HG02938 (cell line): ENCODE data around the gene LETMD1.

Experiments used
- ATAC-seq: cut with Tn5 transposase; IDR thresholded peaks from one replicate; pipeline ENCODE4 v1.9.1; 2021; ENCODE audit warnings: mild to moderate bottlenecking, moderate library complexity; ENCODE audit not compliant: unreplicated experiment

The LETMD1 gene

DNA sequence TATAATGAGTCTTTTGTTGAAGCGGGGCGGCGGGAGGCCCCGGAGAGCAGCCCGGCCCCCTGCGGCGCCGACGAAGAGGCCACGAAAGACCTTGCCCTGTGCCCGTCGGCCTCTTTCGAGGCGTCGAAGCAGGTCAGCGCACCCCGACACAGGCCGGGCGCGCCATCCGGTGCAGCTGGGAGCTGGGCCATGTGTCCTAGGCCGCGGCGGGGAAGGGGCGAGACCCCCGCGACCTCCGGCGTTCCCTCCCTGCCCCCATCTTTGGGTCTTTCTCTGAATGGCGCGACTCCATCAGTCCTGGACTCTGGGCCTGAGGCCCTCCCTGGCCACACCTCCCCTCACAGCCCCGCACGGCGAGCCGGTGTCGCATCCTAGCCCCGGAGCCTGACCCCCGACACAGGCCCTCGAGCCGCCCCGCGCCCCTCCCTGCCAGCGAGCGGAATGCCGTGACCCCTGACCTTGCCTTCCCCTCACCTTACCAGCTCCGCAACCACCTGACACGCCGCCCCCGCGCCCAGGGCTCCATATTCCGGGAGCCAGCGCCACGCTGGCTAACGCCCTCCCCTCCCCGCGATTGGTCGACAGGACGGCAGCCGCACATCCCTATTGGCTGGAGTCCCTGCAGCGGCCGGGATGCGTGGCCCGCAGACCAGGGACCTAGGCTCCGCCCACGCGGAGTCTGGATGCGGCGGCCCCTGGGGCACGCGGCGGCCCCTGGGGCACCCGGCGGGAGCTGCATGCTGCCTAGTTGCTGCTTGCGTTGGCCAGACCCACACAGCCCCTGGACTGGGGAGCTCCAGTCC is 22.1 kb upstream of the LETMD1 start, which contains the start of gene SLC11A2:
Gene SLC11A2 (minus strand): TSS at position 549 of the 803 bp plus-strand sequence. CDS start 15,656 bp downstream, outside the sequence.
- ATAC-seq: peak; percentile 89

DNA sequence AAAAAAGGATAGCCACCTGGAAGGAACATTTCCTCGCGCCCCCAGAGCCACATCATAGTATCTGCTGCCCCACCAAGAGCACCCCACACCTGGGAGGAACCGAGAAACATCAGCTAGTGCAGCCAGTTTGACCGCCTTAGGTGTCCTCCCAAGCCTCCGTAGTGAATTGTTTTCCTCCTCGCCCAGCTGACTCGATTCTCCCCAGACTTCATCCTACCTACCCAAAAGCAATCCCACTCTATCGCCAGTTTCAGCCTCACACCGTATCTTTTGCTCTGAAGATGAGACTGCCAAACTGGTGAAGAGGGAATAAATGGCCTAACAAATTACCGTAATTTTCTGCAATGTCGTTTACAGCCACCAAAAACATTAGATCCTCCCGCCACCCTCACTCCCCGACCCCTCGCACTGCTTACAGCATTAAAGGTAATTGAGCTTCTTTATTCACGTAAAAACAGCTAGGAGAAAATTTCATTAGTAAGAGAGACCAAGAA is 20.7 kb upstream of the LETMD1 start:
- no peak for ATAC-seq

DNA sequence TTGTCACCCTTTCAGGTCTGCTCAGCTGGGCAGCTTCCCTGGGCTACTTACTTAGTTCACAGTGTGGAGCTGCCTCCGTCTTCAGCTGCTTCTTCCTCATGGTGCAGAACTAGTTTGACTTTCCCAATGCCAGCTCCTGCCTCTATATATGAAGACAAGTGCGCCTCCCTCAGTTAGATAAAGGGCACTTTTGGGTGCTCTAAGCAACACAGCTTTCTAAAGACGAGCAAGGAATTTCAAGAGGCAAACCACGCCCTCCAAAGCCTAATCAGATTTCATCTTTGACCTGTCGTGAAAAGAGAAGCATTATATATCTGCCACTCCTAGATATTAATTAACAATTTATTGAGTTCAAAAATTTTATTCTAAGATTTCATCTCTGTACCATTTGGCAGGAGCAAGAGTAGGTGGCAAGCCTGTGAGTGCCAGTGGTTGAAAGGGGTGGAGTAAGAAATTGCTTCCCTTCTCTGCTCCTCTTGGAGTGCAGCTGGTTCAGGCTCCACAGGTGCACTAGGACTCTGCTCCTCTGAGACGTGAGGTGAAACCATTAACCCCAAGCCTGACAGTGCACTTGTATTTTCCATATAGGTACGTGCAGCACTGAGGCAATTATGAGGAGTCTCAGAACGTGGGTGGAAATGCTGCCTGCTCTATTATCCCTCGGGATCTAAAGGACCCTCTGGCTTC is 19.9 kb upstream of the LETMD1 start:
- no peak for ATAC-seq

DNA sequence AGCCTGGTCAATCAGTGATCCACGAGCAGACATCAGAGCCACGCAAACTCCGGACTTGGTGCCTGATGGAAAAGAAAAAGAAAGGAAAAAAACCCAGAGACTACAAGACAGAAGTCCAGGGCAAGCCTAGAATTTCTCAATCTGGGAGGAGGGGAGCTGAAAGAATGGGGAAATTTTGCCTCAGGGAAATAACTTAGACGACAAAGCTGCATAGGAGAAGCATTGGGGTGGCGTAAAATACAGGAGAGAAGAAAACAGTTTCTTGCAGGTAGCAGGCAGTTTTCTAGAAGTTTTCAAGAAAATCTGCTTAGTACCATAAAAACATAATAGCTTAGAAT is 19.3 kb upstream of the LETMD1 start:
- no peak for ATAC-seq

DNA sequence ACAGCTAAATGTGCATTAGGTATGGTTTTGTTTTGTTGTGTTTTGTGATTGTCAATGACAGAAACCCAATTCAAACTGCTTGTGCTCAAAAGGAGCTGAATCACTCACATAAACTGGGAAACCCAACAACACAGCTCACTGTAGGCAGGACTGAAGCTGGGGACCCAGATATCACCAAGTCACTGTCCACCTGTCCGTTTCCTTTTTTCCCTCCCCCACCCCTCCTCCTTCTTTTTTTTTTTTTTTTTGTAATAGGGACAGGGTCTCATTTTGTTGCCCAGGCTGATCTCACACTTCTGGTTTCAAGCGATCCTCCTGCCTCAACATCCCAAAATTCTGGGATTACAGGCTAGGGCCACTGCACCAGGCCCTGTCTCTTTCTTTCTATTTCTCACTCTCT is 15.1 kb upstream of the LETMD1 start:
- ATAC-seq: no peak

DNA sequence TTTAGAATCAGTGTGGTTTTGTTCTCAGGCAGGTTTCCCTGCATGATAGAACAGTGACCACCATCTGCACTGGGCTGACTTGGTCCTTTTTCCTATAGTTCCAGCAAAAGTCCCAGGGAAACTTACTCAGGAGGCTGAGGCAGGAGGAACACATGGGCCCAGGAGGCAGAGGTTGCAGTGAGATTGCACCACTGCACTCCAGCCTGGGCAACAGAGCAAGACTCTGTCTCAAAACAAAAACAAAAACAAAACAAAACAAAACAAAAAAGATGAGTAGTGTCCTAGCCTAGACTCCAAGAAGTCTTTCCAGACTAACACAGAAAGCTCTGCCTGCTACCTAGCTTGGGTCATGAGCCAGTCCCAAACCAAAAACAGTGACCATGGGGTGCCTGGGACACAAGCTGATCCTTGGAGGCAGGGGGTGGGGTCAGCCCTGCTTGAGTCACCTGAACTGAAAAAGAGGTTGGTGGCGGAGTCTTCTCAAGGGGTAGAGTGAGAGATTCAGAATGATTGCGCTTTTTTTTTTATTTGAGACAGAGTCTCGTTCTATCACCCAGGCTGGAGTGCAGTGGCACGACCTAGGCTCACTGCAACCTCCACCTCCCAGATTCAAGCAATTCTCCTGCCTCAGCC is 14.6 kb upstream of the LETMD1 start:
- ATAC-seq: no peak

DNA sequence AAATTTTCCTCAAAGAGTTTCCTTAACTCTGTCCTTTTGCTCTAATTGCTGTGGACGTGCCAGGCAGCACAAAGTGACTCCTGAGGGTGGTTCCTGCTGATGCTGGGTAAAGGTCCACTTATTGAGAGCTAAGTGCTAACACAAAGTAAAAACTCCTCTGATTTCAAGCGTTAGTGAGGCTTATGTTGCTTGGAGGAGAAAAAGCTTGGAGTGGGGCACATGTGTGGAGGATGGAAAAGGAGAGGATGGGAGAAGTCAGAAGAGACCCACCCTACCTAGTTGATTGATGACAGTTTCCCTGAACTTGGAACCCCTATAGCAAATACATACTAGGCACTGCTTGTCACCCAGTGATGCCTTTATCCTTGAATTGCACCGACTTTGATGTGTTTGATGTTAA is 11.8 kb upstream of the LETMD1 start:
- ATAC-seq: no peak

DNA sequence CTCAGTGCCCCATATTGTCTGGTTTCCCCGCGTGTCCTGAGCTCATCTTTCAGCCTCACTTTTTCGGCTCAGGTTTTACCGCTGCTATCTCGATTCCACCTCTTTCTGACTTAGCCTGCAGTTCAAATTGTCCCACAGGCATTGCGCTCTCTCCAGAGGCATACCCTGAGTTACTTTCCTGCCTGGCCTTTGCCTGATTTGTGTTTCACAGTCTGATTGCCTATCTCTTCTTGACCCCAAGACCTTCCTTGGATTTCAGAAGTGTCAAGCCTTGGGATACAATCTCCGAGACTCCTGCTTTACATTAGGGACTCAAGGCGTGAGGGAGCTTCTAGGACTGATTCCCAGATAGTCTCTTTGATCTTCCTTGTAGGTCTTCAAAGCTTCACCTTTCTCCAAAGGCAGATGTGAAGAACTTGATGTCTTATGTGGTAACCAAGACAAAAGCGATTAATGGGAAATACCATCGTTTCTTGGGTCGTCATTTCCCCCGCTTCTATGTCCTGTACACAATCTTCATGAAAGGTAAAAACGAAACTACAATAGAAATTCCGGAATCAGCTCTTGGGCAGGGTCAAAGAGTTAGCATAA is 629 bp downstream of the LETMD1 start:
- ATAC-seq: no peak

DNA sequence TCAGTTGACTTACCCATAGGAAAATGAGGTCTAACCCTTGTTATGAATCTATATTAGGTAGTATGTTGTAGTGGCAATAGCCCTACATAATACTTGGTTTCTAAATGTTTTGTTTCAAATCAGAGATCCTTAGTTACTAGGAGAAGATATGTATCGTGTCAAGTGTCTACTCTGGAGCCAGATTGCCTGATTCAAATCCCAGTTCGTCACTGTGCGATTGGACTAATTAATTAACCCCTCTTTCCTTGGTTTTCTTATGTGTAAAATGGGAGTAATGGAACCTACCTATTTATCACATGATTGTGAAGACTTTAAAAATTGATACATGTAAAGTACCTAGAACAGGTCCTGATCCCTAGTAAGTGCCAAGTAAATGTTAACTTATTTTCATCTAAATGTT is 1.4 kb downstream of the LETMD1 start:
- ATAC-seq: no peak

DNA sequence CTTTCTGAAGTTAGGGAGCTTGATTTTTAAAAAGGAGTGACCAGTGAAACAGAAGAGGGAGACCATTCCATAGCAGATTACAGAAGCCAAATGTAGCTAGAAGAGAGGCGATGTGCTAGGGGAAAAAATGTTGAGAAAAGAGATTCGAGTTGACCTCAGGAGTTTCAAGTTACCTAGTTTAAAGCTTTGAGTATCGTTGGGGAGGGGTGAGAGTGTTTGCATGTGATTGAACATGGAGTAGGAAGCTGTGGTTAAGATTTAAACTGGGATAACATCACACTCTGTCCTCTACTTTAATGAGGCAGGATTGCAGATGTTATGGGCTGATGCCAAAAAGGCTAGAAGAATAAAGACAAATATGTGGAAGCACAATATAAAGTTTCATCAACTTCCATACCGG is 3.7 kb downstream of the LETMD1 start:
- ATAC-seq: no peak

DNA sequence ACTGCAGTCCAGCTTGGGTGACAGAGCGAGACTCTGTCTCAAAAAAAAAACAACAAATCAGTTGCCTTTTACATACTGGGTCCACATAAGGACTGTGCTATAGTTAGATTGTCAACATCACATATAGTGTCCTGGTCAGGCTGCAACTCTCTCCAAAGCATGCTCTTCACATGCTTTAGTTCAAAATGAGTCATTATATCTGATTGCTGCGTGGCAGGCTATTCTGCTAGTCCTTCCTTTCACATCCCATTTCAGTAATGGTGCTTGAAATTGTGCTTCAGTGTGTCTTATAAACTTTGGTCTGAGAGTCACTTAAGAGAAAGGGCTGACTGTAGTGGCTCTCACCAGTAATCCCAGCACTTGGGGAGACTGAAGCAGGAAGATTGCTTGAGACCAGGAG is 6.9 kb downstream of the LETMD1 start:
- no peak for ATAC-seq

DNA sequence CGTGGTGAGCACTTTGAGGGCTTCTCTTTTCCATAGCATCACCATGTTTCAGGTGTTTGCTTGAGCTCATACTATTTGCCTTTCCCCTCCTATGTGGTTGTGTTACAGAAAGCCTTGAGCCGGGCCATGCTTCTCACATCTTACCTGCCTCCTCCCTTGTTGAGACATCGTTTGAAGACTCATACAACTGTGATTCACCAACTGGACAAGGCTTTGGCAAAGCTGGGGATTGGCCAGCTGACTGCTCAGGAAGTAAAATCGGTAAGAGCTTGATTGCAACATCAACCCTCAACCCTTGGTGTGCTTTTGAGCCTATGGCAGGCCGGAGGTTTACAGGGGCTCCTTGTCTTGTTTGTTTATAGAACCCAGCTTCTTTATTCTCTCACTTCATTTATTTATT is 8.1 kb downstream of the LETMD1 start:
- no peak for ATAC-seq

DNA sequence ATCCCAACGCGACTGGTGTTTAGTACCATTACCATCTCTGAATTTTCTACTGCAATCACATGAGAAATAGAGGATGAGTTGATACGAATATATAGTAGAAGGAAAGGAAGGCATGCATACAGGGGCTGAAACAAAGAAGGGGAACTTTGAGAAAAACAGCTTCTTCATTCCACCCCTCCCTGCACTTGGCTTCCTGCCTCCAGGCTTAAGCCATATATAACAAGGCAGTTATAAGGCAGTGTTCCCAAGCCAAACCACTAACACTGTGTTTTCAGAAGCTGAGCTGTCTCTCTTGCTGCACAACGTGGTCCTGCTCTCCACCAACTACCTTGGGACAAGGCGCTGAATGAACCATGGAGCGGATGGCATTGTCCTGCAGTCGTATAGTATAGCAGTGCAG is 11.0 kb downstream of the LETMD1 start:
- ATAC-seq: no peak

DNA sequence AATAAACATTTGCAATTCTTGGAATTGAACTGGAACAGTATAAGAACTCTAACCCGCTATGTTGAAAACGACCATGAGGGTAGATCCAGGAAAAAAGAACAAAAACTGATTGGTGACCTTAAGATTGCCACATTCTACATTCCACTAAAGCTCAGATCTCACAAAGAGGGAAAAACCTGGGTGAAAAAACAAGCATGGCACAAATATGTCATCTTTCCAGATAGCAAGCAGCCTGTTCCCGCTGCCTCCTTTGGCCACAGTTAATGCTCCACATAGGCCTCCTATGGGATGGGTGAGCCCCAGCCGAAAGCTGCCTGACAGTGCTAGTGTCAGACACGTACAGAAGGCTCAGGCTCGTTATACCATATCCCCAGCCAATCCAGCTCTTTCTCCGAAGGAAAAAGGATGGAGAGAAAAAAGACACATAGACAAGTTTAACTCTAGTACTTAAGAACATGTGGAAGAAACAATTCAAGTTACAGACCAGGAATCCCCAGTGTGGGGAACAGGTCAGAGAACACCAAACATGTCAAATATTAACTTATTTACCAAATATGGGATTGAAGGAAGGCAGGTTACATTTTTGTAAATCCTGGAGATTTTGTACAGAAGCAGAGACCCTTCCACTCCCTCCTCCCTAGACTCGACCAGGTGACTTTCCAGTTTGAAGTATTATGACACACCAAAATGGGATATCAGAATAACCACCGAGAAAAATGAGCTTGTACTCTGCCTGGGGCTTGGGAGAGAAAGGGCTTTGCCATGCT is 14.7 kb downstream of the LETMD1 start:
- ATAC-seq: no peak

DNA sequence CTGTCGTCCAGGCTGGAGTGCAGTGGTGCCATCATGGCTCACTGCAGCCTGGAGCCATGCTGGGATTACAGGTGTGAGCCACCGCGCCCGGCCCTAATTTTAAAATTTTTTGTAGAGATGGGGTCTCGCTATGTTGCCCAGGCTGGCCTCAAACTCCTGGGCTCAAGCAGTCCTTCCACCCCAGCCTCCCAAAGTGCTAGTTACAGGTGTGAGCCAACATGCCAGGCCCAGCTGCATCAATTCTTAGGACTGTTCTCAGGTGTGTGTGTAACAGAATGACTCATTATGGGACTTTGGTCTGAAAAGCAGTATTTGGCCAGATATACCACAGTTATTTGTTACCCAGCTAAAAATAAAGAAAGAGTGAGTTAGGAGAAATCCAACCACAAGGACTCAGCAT is 17.4 kb downstream of the LETMD1 start:
- ATAC-seq: no peak

DNA sequence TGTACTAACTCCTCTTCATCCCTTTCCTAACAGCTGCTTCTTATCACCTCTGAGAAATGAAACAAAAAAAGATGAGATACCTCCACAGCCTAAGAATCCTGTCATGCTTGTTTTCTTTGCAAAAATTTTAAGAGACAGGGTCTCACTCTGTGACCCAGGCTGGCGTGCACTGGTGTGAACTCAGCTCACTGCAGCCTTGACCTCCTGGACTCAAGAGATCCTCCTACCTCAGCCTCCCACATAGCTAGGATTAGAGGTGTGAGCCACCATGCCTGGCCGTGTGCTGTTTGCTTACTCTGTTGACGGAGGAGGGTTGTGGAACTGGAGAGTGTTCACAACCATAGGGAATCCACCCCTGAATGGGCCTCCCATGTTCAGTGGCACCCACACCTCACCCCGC is 19.1 kb downstream of the LETMD1 start:
- no peak for ATAC-seq

DNA sequence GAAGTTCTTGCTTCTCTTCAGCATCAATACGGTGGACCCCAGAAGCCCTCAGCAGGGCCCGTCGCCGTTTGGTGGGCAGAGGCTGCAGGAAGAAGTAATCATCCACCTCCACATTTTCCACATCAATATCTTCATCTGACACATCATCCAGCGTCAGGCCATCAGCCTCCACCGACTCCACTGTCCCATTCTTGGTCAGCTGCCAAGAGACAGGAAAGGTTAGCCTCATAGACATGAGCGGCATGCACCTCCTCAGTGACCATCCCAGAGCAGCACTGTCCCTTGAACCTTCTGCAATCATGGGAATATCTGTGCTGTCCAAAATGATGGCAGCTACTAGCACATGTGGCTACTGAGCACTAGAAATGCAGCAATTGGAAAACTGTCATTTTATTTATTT is 19.6 kb downstream of the LETMD1 start:
- ATAC-seq: no peak

DNA sequence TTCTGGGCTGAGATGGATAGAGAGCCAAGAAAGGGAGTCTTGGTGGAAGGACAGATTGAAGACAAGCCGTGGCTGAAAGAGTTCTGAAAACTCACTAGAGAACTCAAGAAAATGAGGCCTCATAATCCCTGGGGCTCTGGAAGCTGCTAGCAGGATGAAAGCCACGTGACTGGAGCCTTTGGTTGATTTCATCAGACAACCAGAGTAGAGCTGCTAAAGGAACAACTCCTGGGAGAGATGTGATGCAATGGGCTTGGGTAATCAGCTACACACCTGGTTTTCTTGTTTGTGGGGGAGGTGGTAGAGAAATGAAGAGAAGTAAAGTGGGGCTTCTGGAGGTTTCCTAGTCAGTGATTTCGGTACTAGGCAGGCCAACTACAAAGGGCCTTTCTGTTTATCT is 21.9 kb downstream of the LETMD1 start:
- ATAC-seq: no peak

DNA sequence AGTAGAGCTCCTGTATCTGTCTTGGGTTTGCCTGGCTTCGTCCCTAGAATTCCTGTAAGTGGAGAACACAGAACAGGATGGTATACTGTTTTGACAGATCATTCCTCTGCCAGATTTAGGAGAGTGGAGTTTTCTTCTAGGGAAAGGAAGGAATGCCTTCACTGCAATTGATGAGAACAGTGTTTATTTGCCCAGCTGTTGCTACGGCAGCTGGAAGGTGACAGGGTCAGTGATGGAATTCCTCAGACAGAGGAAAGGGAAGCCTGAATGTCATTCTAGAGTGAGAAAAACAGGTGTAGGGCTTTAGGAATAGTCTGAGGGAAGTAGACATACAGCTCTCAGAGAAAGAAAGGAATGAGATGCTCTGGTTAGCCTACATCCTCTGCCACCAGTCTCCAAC is 23.5 kb downstream of the LETMD1 start:
- ATAC-seq: no peak

DNA sequence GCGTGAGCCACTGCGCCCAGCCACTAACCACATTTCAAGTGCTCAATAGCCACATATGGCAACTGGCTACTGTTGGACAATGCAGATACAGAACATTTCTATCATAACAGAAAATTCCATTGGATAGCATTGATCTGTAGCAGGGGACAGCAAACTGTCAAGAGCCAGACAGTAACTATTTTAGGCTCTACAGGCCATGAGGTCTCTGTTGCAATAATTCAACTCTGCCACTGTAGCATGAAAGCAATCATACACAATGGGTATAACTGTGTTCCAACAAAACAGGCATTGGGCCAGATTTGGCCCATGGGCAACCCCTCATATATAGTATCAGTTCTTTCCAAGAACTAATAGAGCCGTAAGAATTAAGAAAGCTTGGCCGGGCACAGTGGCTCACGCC is 27.3 kb downstream of the LETMD1 start:
- no peak for ATAC-seq
